K562 (cell line): ENCODE data around the gene SOX12. TPM values are rescaled to one million over a fixed set of nuclear protein-coding genes. Genes with fewer than 3 reads are reported as not detected.

ENCODE experiments used
- ATAC-seq: fragments of 200-7000 bp; cut with Tn5 transposase; 3 replicates; pipeline ENCODE4 v1.9.1; 2020; ENCODE audit warnings: moderate library complexity
- BruUV-seq: library from RNA; stranded (reverse); fragments of 400-500 nt; replicated peaks from 2 replicates; lab custom pipeline; 2021; lab: Mats Ljungman, UMichigan
- CTCF ChIA-PET: fragments of 300-600 bp; formaldehyde crosslinking; extraction: SDS; loops from one replicate; lab custom pipeline; 2021; ENCODE audit warnings: low intra/inter-chr PET ratio; lab: Yijun Ruan, JAX
- POLR2A ChIA-PET: fragments of 300-600, 350-650 bp; sonication (Branson Sonifier 250); formaldehyde crosslinking; extraction: SDS; loops from one replicate; lab custom pipeline; 2021; ENCODE audit warnings: antibody characterized with exemption, inconsistent platforms; lab: Yijun Ruan, JAX
- DNase-seq, 4 experiments: peaks; one replicate each; pipeline versions ENCODE4 v3.0.0 to v3.0.0-alpha.2; 2011 to 2018; ENCODE audit warnings: low spot score in 3 of 4, mixed read lengths in 3 of 4; ENCODE audit errors: extremely low read depth in 1 of 4
- FAIRE-seq: peaks from 2 replicates; lab custom pipeline; 2011; peaks lifted over from hg19 to GRCh38; lab: Jason Lieb, UNC
- H2AFZ ChIP-seq: 2 replicates; pipeline ENCODE4 v1.6.0; 2011; ENCODE audit warnings: low read depth, low read length, control low read depth, inconsistent platforms
- H3K27ac ChIP-seq: fragments of 200-600 bp; 3 replicates; pipeline ENCODE4 v1.8.0; 2011; ENCODE audit warnings: low read depth, mild to moderate bottlenecking, control low read depth, inconsistent platforms, low read length, moderate library complexity, mixed read lengths; ENCODE audit errors: extremely low read depth
- H3K27me3 ChIP-seq, 2 experiments: fragments of 300-600 bp in 1 of 2; 2 replicates in 1 of 2; 3 replicates in 1 of 2; pipeline versions ENCODE4 v1.6.0 to v1.8.0; 2011; ENCODE audit warnings: inconsistent platforms in 2 of 2, low read length in 2 of 2, mild to moderate bottlenecking in 1 of 2, mixed read lengths in 1 of 2, moderate library complexity in 1 of 2; ENCODE audit not compliant: control insufficient read depth in 2 of 2, insufficient read depth in 2 of 2
- H3K36me3 ChIP-seq: fragments of 300-600 bp; 3 replicates; pipeline ENCODE4 v1.8.0; 2011; ENCODE audit warnings: mild to moderate bottlenecking, low read length, inconsistent platforms; ENCODE audit not compliant: control insufficient read depth, insufficient read depth
- H3K4me1 ChIP-seq, 2 experiments: fragments of 200-600 bp in 1 of 2; replicated peaks in 1 of 2; 2 replicates in 1 of 2; 3 replicates in 1 of 2; pipeline versions ENCODE4 v1.5.1 to v1.8.0; 2011; ENCODE audit warnings: inconsistent platforms in 2 of 2, low read length in 2 of 2, mild to moderate bottlenecking in 1 of 2, mixed read lengths in 1 of 2, moderate library complexity in 1 of 2; ENCODE audit not compliant: control insufficient read depth in 2 of 2, insufficient read depth in 2 of 2
- H3K4me2 ChIP-seq: 2 replicates; pipeline ENCODE4 v1.6.1; 2011; ENCODE audit warnings: low read length, control low read depth, inconsistent platforms, mixed read lengths; ENCODE audit not compliant: insufficient read depth
- H3K4me3 ChIP-seq: fragments of 200-600 bp; sonication (generic), shearing (Covaris generic); 2 replicates; pipeline ENCODE4 v1.5.1; 2016; ENCODE audit warnings: control low read depth, inconsistent platforms
- H3K79me2 ChIP-seq: fragments of 200-600 bp; 3 replicates; pipeline ENCODE4 v1.8.0; 2011; ENCODE audit warnings: low read length, inconsistent platforms; ENCODE audit not compliant: control insufficient read depth, insufficient read depth
- H3K9ac ChIP-seq, 2 experiments: 2 replicates each; pipeline versions ENCODE4 v1.6.0 to v1.6.1; 2011; ENCODE audit warnings: low read depth in 2 of 2, low read length in 2 of 2, control low read depth in 1 of 2, inconsistent platforms in 1 of 2, mild to moderate bottlenecking in 1 of 2, mixed read lengths in 1 of 2; ENCODE audit not compliant: insufficient read depth in 1 of 2
- H3K9me1 ChIP-seq: one replicate; pipeline ENCODE4 v1.6.0; 2011; ENCODE audit warnings: inconsistent platforms, mild to moderate bottlenecking, low read length, moderate library complexity; ENCODE audit not compliant: control insufficient read depth, insufficient read depth
- H3K9me3 ChIP-seq: replicated peaks from 2 replicates; pipeline ENCODE4 v1.5.1; 2011; ENCODE audit warnings: low read depth, low read length, inconsistent platforms; ENCODE audit not compliant: control insufficient read depth, insufficient read depth
- H4K20me1 ChIP-seq: replicated peaks from 2 replicates; pipeline ENCODE4 v1.6.1; 2011; ENCODE audit warnings: low read length, inconsistent platforms, mixed read lengths; ENCODE audit not compliant: control insufficient read depth, insufficient read depth
- HNRNPH1 ChIP-seq: fragments of 200-400 bp; formaldehyde crosslinking; optimal IDR thresholded peaks from 2 replicates; pipeline ENCODE3; 2017; ENCODE audit warnings: low read depth, mild to moderate bottlenecking, low read length, moderate library complexity
- KLF1 ChIP-seq: fragments of 450-650 bp; IDR thresholded peaks from 2 replicates; pipeline ENCODE4 v1.6.1; 2016; ENCODE audit warnings: missing genetic modification characterization, missing compliant biosample characterization
- ZNF121 ChIP-seq: sonication (generic); formaldehyde crosslinking; conservative IDR thresholded peaks from 2 replicates; pipeline ENCODE4 v1.8.0; 2022; ENCODE audit warnings: missing genetic modification reagents
- ZNF668 ChIP-seq: fragments of 250-450 bp; sonication (Bioruptor Pico); IDR thresholded peaks from 2 replicates; pipeline ENCODE4 v1.8.0; 2022; ENCODE audit warnings: mild to moderate bottlenecking, inconsistent platforms
- WGBS: fragments of 100-300 bp; shearing (Covaris generic); methylation state at CpG from one replicate; pipeline ENCODE4 v1.1.6; 2016; ENCODE audit warnings: low coverage, mixed read lengths; ENCODE audit not compliant: insufficient coverage; ENCODE audit errors: missing lambda C conversion rate; 5-methylcytosine and 5-hydroxymethylcytosine counted together
- in situ Hi-C: fragments of 300-500 bp; cut with MboI; formaldehyde crosslinking; loops from 4 replicates; pipeline ENCODE4 v1.15.0; 2018; ENCODE audit warnings: inconsistent platforms, mixed read lengths
- intact Hi-C: fragments of 100-400 bp; cut with micrococcal nuclease; formaldehyde crosslinking; loops from 2 replicates; pipeline ENCODE4 v1.14.2; 2022
- polyA plus RNA-seq, 8 experiments: library from polyadenylated mRNA; depleted of rRNA in 4 of 8; stranded (reverse) in 5 of 8; unstranded in 3 of 8; fragments of >200 nt; fragmentation: Nextera tagmentation in 2 of 8; fragmentation: Illumina TruSeq in 1 of 8; extraction: Ambion mirVana in 2 of 8; extraction: Trizol in 1 of 8; gene quantifications; 2 replicates each; pipeline versions ENCODE4 v1.2.1 to v1.2.3, GENCODE V29; 2011 to 2014; ENCODE audit warnings: inconsistent platforms in 1 of 8, missing spikeins in 1 of 8
- total RNA-seq, 7 experiments: library from RNA; depleted of rRNA in 6 of 7; stranded (reverse); fragments of >200 nt in 6 of 7; fragmentation: Illumina TruSeq in 2 of 7; extraction: Trizol in 2 of 7; gene quantifications; 2 replicates each; pipeline versions ENCODE4 v1.2.1 to v1.2.3, GENCODE V29; 2011 to 2021; ENCODE audit warnings: low replicate concordance in 1 of 7
- TF ChIP-seq, protein P1 (sequence below): fragments of 450-650 bp; formaldehyde crosslinking; IDR thresholded peaks from 2 replicates; pipeline ENCODE4 v1.4.0; 2022; ENCODE audit warnings: missing genetic modification characterization

Gene SOX12
- total and polyA plus RNA-seq, 9 of the 15 experiments (the other 6 are each of a cell fraction or from before 2014, with no cell fraction given) = 0.42 to 26.3 (median 2.6) TPM

DNA sequence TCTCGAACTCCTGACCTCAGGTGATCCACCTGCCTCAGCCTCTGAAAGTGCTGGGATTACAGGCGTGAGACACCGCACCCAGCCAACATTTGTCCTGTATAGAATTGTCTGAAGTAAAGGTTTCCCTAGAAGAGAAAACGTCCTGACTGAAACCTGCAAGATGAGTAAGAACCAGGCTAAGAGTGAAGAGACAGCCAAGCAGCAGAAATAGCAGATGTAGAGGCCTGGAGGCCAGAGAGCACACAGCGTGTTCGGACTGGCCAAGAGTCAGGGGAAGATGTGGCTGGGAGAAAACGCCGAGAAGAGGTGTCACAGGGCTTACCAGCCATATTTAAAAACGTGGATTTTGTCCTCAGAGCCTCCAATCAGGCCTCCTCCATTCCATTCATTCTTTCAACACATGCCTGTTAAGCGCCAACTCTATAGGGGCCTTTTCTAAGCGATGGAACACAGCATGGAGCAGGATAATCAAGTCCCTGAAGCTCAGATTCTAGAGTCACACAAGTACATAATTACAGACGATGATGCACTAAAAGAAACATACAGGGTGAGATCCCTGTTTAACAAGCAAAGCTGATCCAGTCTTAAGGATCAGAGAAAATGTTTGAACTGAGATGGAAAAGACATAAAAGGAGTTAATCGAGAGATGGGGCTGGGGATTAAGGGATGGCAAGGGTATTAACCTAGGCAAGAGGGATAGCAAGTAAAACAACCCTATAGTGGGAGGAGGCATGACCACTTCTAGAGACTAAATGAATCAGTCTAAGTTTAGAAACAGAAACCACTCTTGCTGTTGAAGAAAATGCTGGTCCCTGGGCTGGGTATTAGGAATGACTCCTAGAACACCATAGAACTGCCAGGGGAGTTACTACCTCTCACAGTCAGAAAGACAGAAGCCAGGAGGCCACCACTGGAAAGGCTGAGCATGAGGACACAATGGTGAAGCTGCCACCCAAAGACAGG, 23.2 kb upstream of the SOX12 start:
- intact Hi-C loops = no loop called here
- POLR2A ChIA-PET = interaction anchor here (0.6 to 1.3 kb wide), 2 partner anchors 20 to 77 kb away, joined by 3 read pairs; no protein-coding TSS in a partner anchor
- no peak for FAIRE-seq

DNA sequence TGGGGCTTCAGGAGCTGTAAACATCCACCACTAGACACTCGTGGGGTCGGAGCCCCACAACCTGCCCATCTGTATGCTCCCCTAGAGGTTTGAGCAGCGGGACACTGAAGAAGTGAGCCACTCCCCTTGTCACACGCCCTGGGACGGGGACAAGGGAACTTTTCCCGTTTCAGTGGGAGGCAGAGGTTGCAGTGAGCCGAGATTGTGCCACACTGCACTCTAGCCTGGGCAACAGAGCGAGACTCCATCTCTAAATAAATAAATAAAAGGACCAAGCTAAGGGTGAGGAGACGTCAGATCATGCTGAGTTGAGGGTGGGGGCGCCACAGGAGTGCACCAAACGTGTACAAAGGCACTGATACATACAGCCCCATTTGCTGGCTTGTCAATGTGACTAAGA, 19.6 kb upstream of the SOX12 start:
- DNase-seq (no peak), ATAC-seq (no peak), FAIRE-seq (no peak)
- Histone ChIP-seq H2AFZ (no peak overlapping the region), H3K4me3 (no peak overlapping the region), H3K4me1 (peaks cover 6 to 9% of the 10 kb centered on the region in 2 experiments; a peak in 4 of 5 replicates), H3K36me3 (peaks cover 8% of the 10 kb centered on the region; the same call in 1 of the 3 replicates), H4K20me1 (no peaks in the 10 kb centered on the region; the same call in 1 of the 2 replicates), H3K9ac (no peak overlapping the region), H3K27me3 (no peaks in the 10 kb centered on the region), H3K9me3 (no peaks in the 10 kb centered on the region), H3K9me1 (no peaks in the 10 kb centered on the region), H3K4me2 (no peak overlapping the region), H3K79me2 (peaks cover 5% of the 10 kb centered on the region), H3K27ac (no peak overlapping the region)
- intact Hi-C loops (no loop called here), in situ Hi-C loops (no loop called here)
- TF ChIP-seq, protein P1, sequence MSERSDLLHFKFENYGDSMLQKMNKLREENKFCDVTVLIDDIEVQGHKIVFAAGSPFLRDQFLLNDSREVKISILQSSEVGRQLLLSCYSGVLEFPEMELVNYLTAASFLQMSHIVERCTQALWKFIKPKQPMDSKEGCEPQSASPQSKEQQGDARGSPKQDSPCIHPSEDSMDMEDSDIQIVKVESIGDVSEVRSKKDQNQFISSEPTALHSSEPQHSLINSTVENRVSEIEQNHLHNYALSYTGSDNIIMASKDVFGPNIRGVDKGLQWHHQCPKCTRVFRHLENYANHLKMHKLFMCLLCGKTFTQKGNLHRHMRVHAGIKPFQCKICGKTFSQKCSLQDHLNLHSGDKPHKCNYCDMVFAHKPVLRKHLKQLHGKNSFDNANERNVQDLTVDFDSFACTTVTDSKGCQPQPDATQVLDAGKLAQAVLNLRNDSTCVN (CRISPR knock-in tag) = no peak
- TF ChIP-seq ZNF668 (CRISPR knock-in tag) (no peak), ZNF121 (CRISPR knock-in tag) (0 out of 2 replicates have a peak, but pooled peaks have one; percentile 20)
- ChIA-PET CTCF (no interaction called here), POLR2A (no interaction called here)
- WGBS = 24% methylated on average over 9 of the region's 11 CpGs
- BruUV-seq = no TSS peak

More for the DNA sequence above, 23.2 kb upstream of the SOX12 start:
- TF ChIP-seq HNRNPH1 = no peak
- no peak for TF ChIP-seq KLF1 (tag)
- TF ChIP-seq, all 486 proteins: peak for 0
- peaks cover 10 to 17% of the 10 kb centered on the region in 2 experiments; a peak in 4 of 5 replicates for H3K4me1 ChIP-seq
- no TSS peak for BruUV-seq
- H3K9me3 ChIP-seq = no peaks in the 10 kb centered on the region
- no peak overlapping the region for H3K4me2 ChIP-seq
- no peaks in the 10 kb centered on the region for H3K9me1 ChIP-seq
- 85% methylated on average over 13 of the region's 13 CpGs for WGBS
- H2AFZ ChIP-seq = no peak overlapping the region
- no peak overlapping the region for H3K9ac ChIP-seq
- no peak for ATAC-seq
- peaks cover 13% of the 10 kb centered on the region for H4K20me1 ChIP-seq
- peaks cover 40% of the 10 kb centered on the region for H3K79me2 ChIP-seq
- in situ Hi-C loops = no loop called here
- DNase-seq = no peak
- no peak overlapping the region for H3K27ac ChIP-seq
- H3K27me3 ChIP-seq = no peaks in the 10 kb centered on the region
- peaks cover 25% of the 10 kb centered on the region; the same call in 2 of the 3 replicates for H3K36me3 ChIP-seq
- no peak overlapping the region for H3K4me3 ChIP-seq
- CTCF ChIA-PET = no interaction called here
